H9 (cell line): ENCODE results near the gene RAP1GDS1. TPM values are rescaled to one million over a fixed set of nuclear protein-coding genes. Genes with fewer than 3 reads are reported as not detected.

Experiments
- DNase-seq: peaks from one replicate; pipeline ENCODE4 v3.0.0-alpha.2; 2017
- H2AFZ ChIP-seq: one replicate; pipeline ENCODE4 v1.6.1; 2013; ENCODE audit warnings: mild to moderate bottlenecking, low read length, control low read depth, moderate library complexity
- H2AK5ac ChIP-seq: 2 replicates; pipeline ENCODE4 v1.6.1; 2013; ENCODE audit warnings: low read length, control low read depth, mixed read lengths; ENCODE audit not compliant: insufficient read length
- H2BK120ac ChIP-seq: one replicate; pipeline ENCODE4 v1.6.1; 2013; ENCODE audit warnings: low read depth, mild to moderate bottlenecking, low read length, control low read depth, inconsistent platforms; ENCODE audit not compliant: poor library complexity, severe bottlenecking
- H2BK12ac ChIP-seq: 2 replicates; pipeline ENCODE4 v1.6.1; 2013; ENCODE audit warnings: low read length, control low read depth, mixed read lengths, low read depth; ENCODE audit not compliant: insufficient read length
- H2BK15ac ChIP-seq: 2 replicates; pipeline ENCODE4 v1.6.1; 2013; ENCODE audit warnings: low read depth, low read length, control low read depth
- H2BK20ac ChIP-seq: one replicate; pipeline ENCODE4 v1.6.1; 2013; ENCODE audit warnings: low read depth, mild to moderate bottlenecking, low read length, control low read depth, inconsistent platforms; ENCODE audit not compliant: poor library complexity, severe bottlenecking
- H2BK5ac ChIP-seq: 2 replicates; pipeline ENCODE4 v1.6.1; 2013; ENCODE audit warnings: low read length, control low read depth, mixed read lengths; ENCODE audit not compliant: insufficient read length
- H3K14ac ChIP-seq: 2 replicates; pipeline ENCODE4 v1.6.1; 2013; ENCODE audit warnings: low read length, control low read depth; ENCODE audit not compliant: insufficient read depth
- H3K18ac ChIP-seq: 2 replicates; pipeline ENCODE4 v1.6.1; 2013; ENCODE audit warnings: low read depth, mild to moderate bottlenecking, mixed read lengths, low read length, control low read depth; ENCODE audit not compliant: insufficient read length
- H3K23ac ChIP-seq: 2 replicates; pipeline ENCODE4 v1.6.1; 2013; ENCODE audit warnings: low read length, control low read depth, mixed read lengths, low read depth; ENCODE audit not compliant: insufficient read length
- H3K23me2 ChIP-seq: 2 replicates; pipeline ENCODE4 v1.6.1; 2013; ENCODE audit warnings: low read depth, mild to moderate bottlenecking, mixed read lengths, low read length, control low read depth; ENCODE audit not compliant: insufficient read length, poor library complexity, severe bottlenecking
- H3K27ac ChIP-seq: 2 replicates; pipeline ENCODE4 v1.5.1; 2013; ENCODE audit warnings: low read length, control low read depth, mixed read lengths, low read depth; ENCODE audit not compliant: insufficient read length
- H3K27me3 ChIP-seq: 2 replicates; pipeline ENCODE4 v1.6.1; 2013; ENCODE audit warnings: low read length, control low read depth, inconsistent platforms; ENCODE audit not compliant: insufficient read depth
- H3K4ac ChIP-seq: 2 replicates; pipeline ENCODE4 v1.6.1; 2013; ENCODE audit warnings: low read depth, mild to moderate bottlenecking, control low read depth, inconsistent platforms, low read length, moderate library complexity
- H3K4me1 ChIP-seq: 2 replicates; pipeline ENCODE4 v1.6.1; 2013; ENCODE audit warnings: low read length, control low read depth, inconsistent platforms; ENCODE audit not compliant: insufficient read depth
- H3K4me2 ChIP-seq: 2 replicates; pipeline ENCODE4 v1.6.1; 2013; ENCODE audit warnings: low read length, control low read depth, mixed read lengths; ENCODE audit not compliant: insufficient read length, insufficient read depth
- H3K56ac ChIP-seq: 2 replicates; pipeline ENCODE4 v1.6.1; 2013; ENCODE audit warnings: low read depth, mild to moderate bottlenecking, mixed read lengths, low read length, control low read depth; ENCODE audit not compliant: insufficient read length
- H3K79me1 ChIP-seq: 2 replicates; pipeline ENCODE4 v1.6.1; 2013; ENCODE audit warnings: low read depth, mild to moderate bottlenecking, moderate library complexity, low read length, control low read depth, inconsistent platforms; ENCODE audit not compliant: insufficient read depth, poor library complexity, severe bottlenecking
- H3K79me2 ChIP-seq: 2 replicates; pipeline ENCODE4 v1.6.1; 2013; ENCODE audit warnings: low read length, control low read depth, inconsistent platforms; ENCODE audit not compliant: insufficient read depth
- H3K9ac ChIP-seq: 2 replicates; pipeline ENCODE4 v1.6.1; 2013; ENCODE audit warnings: low read length, control low read depth, mixed read lengths; ENCODE audit not compliant: insufficient read length; ENCODE audit errors: extremely low read depth
- H3K9me3 ChIP-seq: one replicate; pipeline ENCODE4 v1.6.1; 2013; ENCODE audit warnings: low read depth, low read length, inconsistent platforms; ENCODE audit not compliant: control insufficient read depth
- H3T11ph ChIP-seq: one replicate; pipeline ENCODE4 v1.6.1; 2013; ENCODE audit warnings: mild to moderate bottlenecking, low read length, control low read depth, inconsistent platforms
- H4K20me1 ChIP-seq: one replicate; pipeline ENCODE4 v1.6.1; 2013; ENCODE audit not compliant: control insufficient read depth, insufficient read length, insufficient read depth
- H4K5ac ChIP-seq: 2 replicates; pipeline ENCODE4 v1.6.1; 2013; ENCODE audit warnings: low read depth, mild to moderate bottlenecking, mixed read lengths, low read length, control low read depth; ENCODE audit not compliant: insufficient read length
- H4K8ac ChIP-seq: replicated peaks from 2 replicates; pipeline ENCODE4 v1.6.1; 2013; ENCODE audit warnings: low read length, control low read depth, mixed read lengths, low read depth; ENCODE audit not compliant: insufficient read length
- H4K91ac ChIP-seq: 2 replicates; pipeline ENCODE4 v1.6.1; 2013; ENCODE audit warnings: low read depth, mild to moderate bottlenecking, moderate library complexity, mixed read lengths, low read length, control low read depth; ENCODE audit not compliant: insufficient read length
- H3K27ac Mint-ChIP-seq, 3 experiments: 2 replicates in 2 of 3; 3 replicates in 1 of 3; pipeline ENCODE4 v1.8.0; 2020 to 2021; ENCODE audit warnings: mixed read lengths in 3 of 3, mild to moderate bottlenecking in 1 of 3, moderate library complexity in 1 of 3
- H3K27me3 Mint-ChIP-seq: 2 replicates; pipeline ENCODE4 v1.8.0; 2021; ENCODE audit warnings: low read depth, mild to moderate bottlenecking, moderate library complexity, mixed read lengths
- H3K36me3 Mint-ChIP-seq, 3 experiments: 2 replicates in 2 of 3; 3 replicates in 1 of 3; pipeline ENCODE4 v1.8.0; 2020 to 2021; ENCODE audit warnings: low read depth in 3 of 3, mixed read lengths in 3 of 3; ENCODE audit not compliant: insufficient read depth in 1 of 3
- H3K4me1 Mint-ChIP-seq, 2 experiments: 2 replicates each; pipeline ENCODE4 v1.8.0; 2020; ENCODE audit warnings: mixed read lengths in 2 of 2
- H3K4me3 Mint-ChIP-seq, 2 experiments: 2 replicates in 1 of 2; 3 replicates in 1 of 2; pipeline ENCODE4 v1.8.0; 2020 to 2021; ENCODE audit warnings: mild to moderate bottlenecking in 2 of 2, mixed read lengths in 2 of 2, moderate library complexity in 1 of 2
- H3K9me3 Mint-ChIP-seq, 2 experiments: 2 replicates in 1 of 2; 3 replicates in 1 of 2; pipeline ENCODE4 v1.8.0; 2020; ENCODE audit warnings: mild to moderate bottlenecking in 2 of 2, mixed read lengths in 2 of 2, moderate library complexity in 1 of 2
- WGBS: extraction: QIAGEN DNeasy Blood & Tissue Kit; methylation state at CpG from one replicate; pipeline ENCODE4 v1.1.7; 2013; ENCODE audit warnings: missing lambda C conversion rate, low lambda C conversion rate, mixed read lengths; ENCODE audit not compliant: insufficient read length; ENCODE audit errors: extremely low coverage; 5-methylcytosine and 5-hydroxymethylcytosine counted together
- total RNA-seq: library from RNA; stranded (reverse); gene quantifications from 2 replicates; pipeline ENCODE4 v1.2.1, GENCODE V29; 2021
- TF ChIP-seq, protein P1 (sequence below): fragments of 200-600 bp; sonication (generic); conservative IDR thresholded peaks from 3 replicates; pipeline ENCODE4 v1.8.0; 2021; ENCODE audit warnings: antibody characterized with exemption, mild to moderate bottlenecking

The RAP1GDS1 gene
- total RNA-seq, 1 experiment from 2014 or later: 25.2 TPM

DNA sequence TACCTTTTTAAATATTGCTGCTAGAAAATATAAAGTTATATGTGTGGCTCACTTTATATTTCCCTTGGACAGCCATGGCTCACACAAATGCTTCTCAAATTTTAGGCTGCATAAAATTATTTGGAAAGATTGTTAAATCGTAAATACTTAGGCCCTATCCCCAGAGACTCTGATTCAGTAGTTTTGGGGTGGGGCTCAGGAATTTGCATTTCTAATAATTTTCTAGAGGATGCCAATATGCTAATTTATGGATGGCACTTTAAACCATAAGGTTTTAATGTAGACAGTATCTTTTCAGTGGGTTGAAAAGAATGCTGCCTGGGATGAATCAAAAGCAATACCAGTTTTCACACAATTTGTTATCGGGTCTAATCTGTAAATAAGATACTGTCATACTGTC, 49.7 kb downstream of the RAP1GDS1 start:
- Histone ChIP-seq H4K8ac (no peak overlapping the region), H2BK120ac (no peak overlapping the region), H3K18ac (no peak overlapping the region), H4K20me1 (no peaks in the 10 kb centered on the region), H3K4me1 (no peaks in the 10 kb centered on the region), H3K79me2 (no peaks in the 10 kb centered on the region), H3K27ac (no peak overlapping the region), H3T11ph (no peak overlapping the region), H3K23me2 (no peaks in the 10 kb centered on the region), H3K9ac (no peak overlapping the region), H2BK5ac (no peak overlapping the region), H3K14ac (no peak overlapping the region), H3K79me1 (no peaks in the 10 kb centered on the region), H2BK20ac (no peak overlapping the region), H2BK15ac (no peak overlapping the region), H4K5ac (no peak overlapping the region), H2AFZ (no peak overlapping the region), H3K4me2 (no peak overlapping the region), H3K9me3 (no peaks in the 10 kb centered on the region), H3K23ac (no peak overlapping the region), H4K91ac (no peak overlapping the region), H2BK12ac (no peak overlapping the region), H3K56ac (no peak overlapping the region), H3K27me3 (no peaks in the 10 kb centered on the region), H2AK5ac (no peak overlapping the region), H3K4ac (no peak overlapping the region)
- H3K27me3 Mint-ChIP-seq: no peaks in the 10 kb centered on the region
- no peak for DNase-seq
- H3K4me1 Mint-ChIP-seq: peaks cover 5 to 7% of the 10 kb centered on the region in 2 experiments
- no CpG with 5 or more reads among the region's 2 CpGs for WGBS
- H3K27ac Mint-ChIP-seq: no peak overlapping the region
- H3K9me3 Mint-ChIP-seq: no peaks in the 10 kb centered on the region
- no peak overlapping the region for H3K4me3 Mint-ChIP-seq
- H3K36me3 Mint-ChIP-seq: no peaks in the 10 kb centered on the region; a peak in 1 of 7 replicates
- TF ChIP-seq, protein P1, sequence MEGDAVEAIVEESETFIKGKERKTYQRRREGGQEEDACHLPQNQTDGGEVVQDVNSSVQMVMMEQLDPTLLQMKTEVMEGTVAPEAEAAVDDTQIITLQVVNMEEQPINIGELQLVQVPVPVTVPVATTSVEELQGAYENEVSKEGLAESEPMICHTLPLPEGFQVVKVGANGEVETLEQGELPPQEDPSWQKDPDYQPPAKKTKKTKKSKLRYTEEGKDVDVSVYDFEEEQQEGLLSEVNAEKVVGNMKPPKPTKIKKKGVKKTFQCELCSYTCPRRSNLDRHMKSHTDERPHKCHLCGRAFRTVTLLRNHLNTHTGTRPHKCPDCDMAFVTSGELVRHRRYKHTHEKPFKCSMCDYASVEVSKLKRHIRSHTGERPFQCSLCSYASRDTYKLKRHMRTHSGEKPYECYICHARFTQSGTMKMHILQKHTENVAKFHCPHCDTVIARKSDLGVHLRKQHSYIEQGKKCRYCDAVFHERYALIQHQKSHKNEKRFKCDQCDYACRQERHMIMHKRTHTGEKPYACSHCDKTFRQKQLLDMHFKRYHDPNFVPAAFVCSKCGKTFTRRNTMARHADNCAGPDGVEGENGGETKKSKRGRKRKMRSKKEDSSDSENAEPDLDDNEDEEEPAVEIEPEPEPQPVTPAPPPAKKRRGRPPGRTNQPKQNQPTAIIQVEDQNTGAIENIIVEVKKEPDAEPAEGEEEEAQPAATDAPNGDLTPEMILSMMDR: no peak
